Activated CD4-positive, alpha-beta T cell treated with anti-CD3 and anti-CD28 coated beads for 48 hours (primary cell): ENCODE results near the gene RAD52.

ENCODE experiments used
- DNase-seq: peaks from one replicate; pipeline ENCODE4 v3.0.0-alpha.2; 2020

The RAD52 gene

GRCh38 chr12:912466-913235, 36.8 kb downstream of the RAD52 start:
- no peak for DNase-seq

GRCh38 chr12:911191-911826, 38.2 kb downstream of the RAD52 start:
- DNase-seq = no peak

- no peak for DNase-seq
These were observed 39.1 kb downstream of the RAD52 start for GRCh38 chr12:910416-910815.

- no peak for DNase-seq
These were observed 39.6 kb downstream of the RAD52 start for GRCh38 chr12:909861-910260.

GRCh38 chr12:907413-908185, 41.9 kb downstream of the RAD52 start:
- DNase-seq = no peak

- no peak for DNase-seq
These were observed 43.4 kb downstream of the RAD52 start for GRCh38 chr12:906062-906585.

- no peak for DNase-seq
These were observed 44.0 kb downstream of the RAD52 start for GRCh38 chr12:905261-906031.

- DNase-seq = no peak
These were observed 45.5 kb downstream of the RAD52 start for GRCh38 chr12:904010-904414.

- no peak for DNase-seq
These were observed 46.4 kb downstream of the RAD52 start for GRCh38 chr12:903055-903454.

- DNase-seq = no peak
These were observed 46.9 kb downstream of the RAD52 start for GRCh38 chr12:902581-902980.

GRCh38 chr12:897386-897785, 52.1 kb downstream of the RAD52 start:
- no peak for DNase-seq

GRCh38 chr12:896031-896430, 53.5 kb downstream of the RAD52 start:
- no peak for DNase-seq

GRCh38 chr12:894226-894625, 55.3 kb downstream of the RAD52 start:
- no peak for DNase-seq

- no peak for DNase-seq
These were observed 63.3 kb downstream of the RAD52 start for GRCh38 chr12:886206-886605.

GRCh38 chr12:885701-886100, 63.8 kb downstream of the RAD52 start:
- DNase-seq = no peak

GRCh38 chr12:884746-885414, 64.6 kb downstream of the RAD52 start:
- DNase-seq = no peak

GRCh38 chr12:880656-881055, 68.8 kb downstream of the RAD52 start:
- no peak for DNase-seq

GRCh38 chr12:879641-880040, 69.9 kb downstream of the RAD52 start:
- no peak for DNase-seq

- DNase-seq = no peak
These were observed 75.5 kb downstream of the RAD52 start for GRCh38 chr12:873954-874353.

GRCh38 chr12:870378-870777, 79.1 kb downstream of the RAD52 start:
- DNase-seq = no peak

- no peak for DNase-seq
These were observed 80.8 kb downstream of the RAD52 start for GRCh38 chr12:868722-869121.

- no peak for DNase-seq
These were observed 81.6 kb downstream of the RAD52 start for GRCh38 chr12:867905-868304.
